Neural progenitor cell (in vitro differentiated cells): ENCODE results near the gene S100A14.

Source experiments
- CTCF ChIP-seq: fragments of 200-600 bp; sonication (generic); IDR thresholded peaks from 2 replicates; pipeline ENCODE4 v1.5.1; 2017; ENCODE audit warnings: antibody characterized with exemption, mild to moderate bottlenecking
- EZH2 ChIP-seq: fragments of 200-600 bp; sonication (generic); IDR thresholded peaks from 2 replicates; pipeline ENCODE4 v1.6.1; 2017; ENCODE audit warnings: antibody characterized with exemption, mild to moderate bottlenecking, moderate library complexity

- TF ChIP-seq CTCF = no peak
- no peak for TF ChIP-seq EZH2
These were observed 27.7 kb upstream of the S100A14 start for GRCh38 chr1:153643816-153644215.
